Measurements from ENCODE around the gene HTT-AS.

The HTT-AS gene

DNA sequence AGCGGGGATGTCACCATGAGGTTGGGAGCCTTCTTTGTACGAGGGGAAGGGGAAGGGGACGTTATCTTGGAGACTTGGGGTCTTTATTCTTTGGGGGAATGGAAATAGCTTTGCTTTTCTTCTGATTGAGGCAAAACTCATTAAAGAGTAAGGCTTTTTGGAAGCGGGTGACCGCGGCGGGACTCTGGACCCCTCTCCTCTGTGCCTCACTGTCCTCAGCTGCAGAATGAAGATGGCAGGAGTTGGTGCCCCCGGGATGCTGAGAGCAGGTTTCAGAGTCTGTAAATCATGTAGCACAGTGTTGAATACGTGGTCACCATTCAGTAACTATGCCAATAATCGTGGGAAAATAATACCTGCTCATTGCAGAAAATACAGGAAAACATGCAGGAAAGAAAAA, 32.1 kb downstream of the HTT-AS start:
- Histone ChIP-seq H3K27ac (no peak overlapping the region), H3K4me3 (no peak overlapping the region), H3K9me3 (ENCODE audit: low read depth, low read length) (no peaks in the 10 kb centered on the region), H3K9ac (ENCODE audit: insufficient read length) (no peak overlapping the region), H3K36me3 (ENCODE audit: insufficient read depth, low read length) (no peaks in the 10 kb centered on the region)
- DNase-seq (ENCODE audit: low read depth, low spot score): no peak
- TF ChIP-seq POLR2AphosphoS5 (IDR thresholded peaks at IDR 0.05; ENCODE audit: borderline replicate concordance, low read depth, low read length) (no peak), EZH2 (IDR thresholded peaks at IDR 0.05) (no peak), FOXP2 (optimal IDR thresholded peaks at IDR 0.05; ENCODE audit: control extremely low read depth, extremely low read length, insufficient read depth) (no peak)

DNA sequence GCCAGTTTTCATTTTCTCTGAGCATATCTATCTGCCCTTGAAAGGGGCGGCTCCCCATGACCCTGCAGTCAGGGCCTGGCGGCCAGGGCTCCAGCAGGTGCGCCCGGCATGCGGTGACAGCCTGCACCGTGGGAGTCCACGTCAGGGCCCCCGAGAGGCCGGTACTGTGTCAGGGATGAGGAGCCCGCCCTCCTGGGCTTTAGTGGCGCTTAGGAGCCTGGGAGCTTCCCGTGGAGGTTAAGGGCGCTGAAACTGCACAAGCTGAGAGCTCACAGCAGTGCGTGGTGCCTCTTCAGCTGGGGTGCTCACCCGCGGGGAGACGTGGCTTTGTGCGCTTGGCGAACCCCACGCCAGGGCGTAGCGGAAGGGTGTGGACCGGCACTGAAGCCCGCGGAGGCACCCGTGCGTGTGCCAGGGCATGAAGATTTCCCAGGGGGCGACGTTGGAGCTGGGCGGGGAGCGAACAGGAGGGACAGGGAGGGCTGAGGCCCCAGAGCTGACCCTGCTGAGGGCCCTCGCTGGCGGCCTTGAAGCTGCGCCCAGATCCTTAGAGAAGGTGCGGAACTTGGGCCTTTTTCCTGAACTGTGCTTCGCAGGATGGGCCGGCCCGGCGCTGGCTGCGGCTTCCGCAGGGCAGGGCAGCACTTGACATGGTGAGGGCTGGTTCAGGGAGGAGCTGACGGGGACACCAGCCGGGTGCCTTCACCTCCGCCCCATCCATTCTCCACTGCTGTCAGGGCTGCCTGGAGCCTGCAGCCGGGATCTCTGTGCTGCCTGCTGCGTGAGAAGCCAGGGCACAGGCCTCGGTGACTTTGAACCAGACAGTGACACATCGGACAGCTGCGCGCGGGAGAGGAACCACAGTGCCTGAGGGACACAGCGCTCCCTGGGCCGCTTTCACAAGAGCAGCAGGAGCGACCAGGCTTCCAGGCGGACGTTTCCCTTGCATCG, 32.9 kb downstream of the HTT-AS start:
- no peak for DNase-seq (ENCODE audit: low read depth, low spot score)
- no peaks in the 10 kb centered on the region for H3K9me3 ChIP-seq (ENCODE audit: low read depth, low read length)
- TF ChIP-seq POLR2AphosphoS5 (IDR thresholded peaks at IDR 0.05; ENCODE audit: borderline replicate concordance, low read depth, low read length) (no peak), FOXP2 (optimal IDR thresholded peaks at IDR 0.05; ENCODE audit: control extremely low read depth, extremely low read length, insufficient read depth) (no peak), EZH2 (IDR thresholded peaks at IDR 0.05) (no peak)
- H3K9ac ChIP-seq (ENCODE audit: insufficient read length): no peak overlapping the region
- no peaks in the 10 kb centered on the region for H3K36me3 ChIP-seq (ENCODE audit: insufficient read depth, low read length)
- no peak overlapping the region for H3K4me3 ChIP-seq
- H3K27ac ChIP-seq: no peak overlapping the region

GRCh38 chr4:3040452-3041191, 33.7 kb downstream of the HTT-AS start:
- no peak for DNase-seq (ENCODE audit: low read depth, low spot score)
- Histone ChIP-seq H3K9me3 (ENCODE audit: low read depth, low read length) (no peaks in the 10 kb centered on the region), H3K36me3 (ENCODE audit: insufficient read depth, low read length) (no peaks in the 10 kb centered on the region), H3K4me3 (no peak overlapping the region), H3K27ac (no peak overlapping the region), H3K9ac (ENCODE audit: insufficient read length) (no peak overlapping the region)
- TF ChIP-seq POLR2AphosphoS5 (IDR thresholded peaks at IDR 0.05; ENCODE audit: borderline replicate concordance, low read depth, low read length) (no peak), FOXP2 (optimal IDR thresholded peaks at IDR 0.05; ENCODE audit: control extremely low read depth, extremely low read length, insufficient read depth) (no peak), EZH2 (IDR thresholded peaks at IDR 0.05) (no peak)

DNA sequence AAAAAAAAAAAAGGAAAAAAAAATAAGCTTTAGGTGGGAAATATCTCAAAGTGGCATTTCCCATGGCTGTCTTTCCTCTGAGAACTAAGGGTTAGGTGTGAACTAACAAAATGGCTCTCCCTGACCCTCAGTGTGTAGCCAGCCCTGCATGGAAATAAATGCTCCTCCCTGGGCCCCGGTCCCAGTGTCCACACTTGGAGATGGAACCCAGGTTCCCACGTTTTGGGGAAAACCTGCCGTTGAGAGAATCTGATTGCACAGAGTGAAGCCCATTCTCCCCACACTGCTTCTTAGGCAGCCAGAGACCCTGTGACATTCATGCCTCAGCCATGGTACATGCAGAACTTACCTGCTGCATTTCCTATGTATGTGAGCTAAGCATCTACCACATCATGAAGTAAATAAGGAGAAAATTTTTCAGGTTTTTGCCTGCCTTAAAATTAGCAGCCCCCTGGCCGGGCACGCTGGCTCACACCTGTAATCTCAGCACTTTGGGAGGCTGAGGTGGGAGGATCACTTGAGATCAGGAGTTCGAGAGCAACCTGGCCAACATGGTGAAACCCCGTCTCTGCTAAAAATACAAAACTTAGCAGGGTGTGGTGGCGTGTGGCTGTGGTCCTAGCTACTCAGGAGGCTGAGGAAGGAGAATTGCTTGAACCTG, 34.5 kb downstream of the HTT-AS start:
- no peaks in the 10 kb centered on the region for H3K36me3 ChIP-seq (ENCODE audit: insufficient read depth, low read length)
- H3K9ac ChIP-seq (ENCODE audit: insufficient read length): no peak overlapping the region
- H3K4me3 ChIP-seq: no peak overlapping the region
- no peak for TF ChIP-seq FOXP2 (optimal IDR thresholded peaks at IDR 0.05; ENCODE audit: control extremely low read depth, extremely low read length, insufficient read depth)
- TF ChIP-seq EZH2 (IDR thresholded peaks at IDR 0.05): no peak
- TF ChIP-seq POLR2AphosphoS5 (IDR thresholded peaks at IDR 0.05; ENCODE audit: borderline replicate concordance, low read depth, low read length): no peak
- no peaks in the 10 kb centered on the region for H3K9me3 ChIP-seq (ENCODE audit: low read depth, low read length)
- no peak overlapping the region for H3K27ac ChIP-seq
- DNase-seq (ENCODE audit: low read depth, low spot score): no peak

DNA sequence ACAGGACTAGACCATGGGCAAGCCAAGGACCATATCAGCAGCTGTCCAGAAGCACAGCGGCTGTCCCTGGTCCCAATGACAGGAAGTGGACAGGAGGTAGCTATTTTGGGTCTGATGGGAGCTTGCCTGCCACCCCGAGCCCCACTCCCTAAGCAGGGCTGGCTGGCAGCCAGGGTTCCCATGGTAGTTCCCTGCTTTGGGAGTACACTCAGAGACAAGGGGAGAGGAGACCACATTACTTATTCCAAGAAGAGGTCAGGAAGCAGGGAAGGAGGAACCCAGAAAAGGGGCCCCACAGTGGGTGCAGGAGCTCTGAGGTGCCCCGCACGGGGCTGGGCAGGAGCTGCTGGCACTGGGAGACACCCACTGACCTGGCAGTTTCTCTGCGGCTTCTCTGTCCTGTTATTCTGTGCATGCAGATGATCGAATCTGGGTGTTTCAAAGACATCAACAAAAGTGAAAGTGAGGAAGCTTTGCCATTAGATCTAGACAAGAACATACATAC, 36.3 kb downstream of the HTT-AS start:
- Histone ChIP-seq H3K4me3 (no peak overlapping the region), H3K9me3 (ENCODE audit: low read depth, low read length) (no peaks in the 10 kb centered on the region), H3K36me3 (ENCODE audit: insufficient read depth, low read length) (no peaks in the 10 kb centered on the region), H3K9ac (ENCODE audit: insufficient read length) (peak overlapping the region; percentile 16), H3K27ac (no peak overlapping the region)
- no peak for TF ChIP-seq EZH2 (IDR thresholded peaks at IDR 0.05)
- no peak for TF ChIP-seq POLR2AphosphoS5 (IDR thresholded peaks at IDR 0.05; ENCODE audit: borderline replicate concordance, low read depth, low read length)
- TF ChIP-seq FOXP2 (optimal IDR thresholded peaks at IDR 0.05; ENCODE audit: control extremely low read depth, extremely low read length, insufficient read depth): no peak
- DNase-seq (ENCODE audit: low read depth, low spot score): no peak

DNA sequence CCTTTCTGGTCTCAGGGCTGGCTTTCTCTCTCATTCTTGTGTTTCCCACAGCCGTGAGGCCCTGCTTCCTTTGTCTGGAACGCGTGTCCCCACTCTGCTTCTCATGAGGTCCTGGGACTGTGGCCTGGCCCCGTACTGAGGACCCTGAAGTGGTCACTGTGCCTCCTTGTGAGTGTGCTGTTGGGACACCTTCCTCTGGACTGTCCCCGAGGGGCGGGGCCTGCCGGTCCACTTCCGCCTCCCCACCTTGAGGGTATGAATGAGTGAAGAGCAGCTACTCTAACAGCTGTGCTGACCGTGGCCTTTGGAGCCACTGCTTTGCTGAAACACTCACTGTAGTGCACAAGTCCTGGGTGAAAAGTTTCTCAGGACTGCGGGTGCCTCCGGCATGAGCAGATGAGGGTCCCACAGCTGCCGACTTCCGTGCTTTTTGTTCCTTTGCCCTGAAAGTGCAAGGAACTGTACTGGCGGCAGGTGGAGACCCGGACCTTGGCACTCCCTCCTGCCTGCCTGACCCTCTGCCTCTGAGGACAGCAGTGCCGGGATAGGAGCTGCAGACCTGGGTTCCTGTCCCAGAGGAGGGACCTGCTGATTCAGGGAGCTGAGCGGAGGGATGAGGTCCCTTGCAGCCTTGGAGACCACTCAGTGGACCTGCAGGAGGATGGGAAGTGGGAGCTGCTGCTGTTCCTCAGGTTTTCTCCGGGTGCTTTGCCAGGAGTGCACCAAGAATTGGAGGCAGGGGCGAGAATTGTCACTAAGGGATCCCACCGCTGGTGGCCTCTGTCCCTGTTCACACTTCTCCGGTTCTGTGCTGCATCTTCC, 38.0 kb downstream of the HTT-AS start:
- TF ChIP-seq FOXP2 (optimal IDR thresholded peaks at IDR 0.05; ENCODE audit: control extremely low read depth, extremely low read length, insufficient read depth) (no peak), EZH2 (IDR thresholded peaks at IDR 0.05) (no peak), POLR2AphosphoS5 (IDR thresholded peaks at IDR 0.05; ENCODE audit: borderline replicate concordance, low read depth, low read length) (no peak)
- H3K4me3 ChIP-seq: no peak overlapping the region
- no peak overlapping the region for H3K9ac ChIP-seq (ENCODE audit: insufficient read length)
- no peak overlapping the region for H3K27ac ChIP-seq
- no peaks in the 10 kb centered on the region for H3K9me3 ChIP-seq (ENCODE audit: low read depth, low read length)
- no peak for DNase-seq (ENCODE audit: low read depth, low spot score)
- H3K36me3 ChIP-seq (ENCODE audit: insufficient read depth, low read length): no peaks in the 10 kb centered on the region

DNA sequence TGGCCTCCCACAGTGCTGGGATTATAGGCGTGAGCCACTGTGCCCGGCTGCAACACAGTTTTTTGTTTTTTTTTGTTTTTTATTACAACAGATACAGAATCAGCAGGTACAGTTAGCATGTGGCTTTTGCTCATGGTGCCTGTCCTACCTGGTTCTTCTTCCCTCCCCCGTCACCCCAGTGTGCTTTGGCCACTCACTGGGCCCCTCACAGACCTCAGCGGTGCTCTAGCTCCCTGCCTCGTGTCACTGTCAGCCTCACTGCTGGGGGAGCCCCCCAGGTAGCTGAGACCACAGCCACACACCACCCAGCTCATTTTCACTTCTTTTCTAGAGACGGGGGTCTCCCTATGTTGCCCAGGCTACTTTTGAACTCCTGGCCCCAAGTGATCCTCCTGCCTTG, 38.7 kb downstream of the HTT-AS start:
- DNase-seq (ENCODE audit: low read depth, low spot score): no peak
- Histone ChIP-seq H3K9me3 (ENCODE audit: low read depth, low read length) (no peaks in the 10 kb centered on the region), H3K36me3 (ENCODE audit: insufficient read depth, low read length) (no peaks in the 10 kb centered on the region), H3K27ac (no peak overlapping the region), H3K4me3 (no peak overlapping the region), H3K9ac (ENCODE audit: insufficient read length) (no peak overlapping the region)
- TF ChIP-seq POLR2AphosphoS5 (IDR thresholded peaks at IDR 0.05; ENCODE audit: borderline replicate concordance, low read depth, low read length) (no peak), FOXP2 (optimal IDR thresholded peaks at IDR 0.05; ENCODE audit: control extremely low read depth, extremely low read length, insufficient read depth) (no peak), EZH2 (IDR thresholded peaks at IDR 0.05) (no peak)

Measured in SK-N-MC (cell line).